ENCODE data around the gene ZDHHC3.

DNA sequence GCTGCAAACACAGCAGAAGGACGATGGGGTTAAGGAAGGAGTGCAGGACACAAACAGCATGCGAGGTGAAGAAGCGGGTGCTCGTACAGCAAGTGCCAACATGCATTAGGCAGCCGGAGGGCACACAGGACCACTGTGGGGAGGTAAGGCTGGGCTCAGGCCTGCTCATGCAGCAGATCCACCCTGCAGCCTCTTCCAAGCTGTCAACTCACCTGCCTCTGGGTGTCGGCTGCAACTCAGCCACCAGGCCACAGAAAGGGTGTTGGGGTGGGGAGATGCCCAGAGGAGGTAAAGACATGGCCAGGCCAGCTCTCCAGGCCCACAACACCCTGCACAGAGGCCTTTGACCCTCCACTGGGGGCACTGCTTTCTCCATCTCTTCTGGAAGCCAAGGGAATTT lies 57.4 kb downstream of the ZDHHC3 start:
- no peak for TF ChIP-seq E2F5 (CRISPR knock-in tag; IDR thresholded peaks at IDR 0.05)
- no peak for TF ChIP-seq NR3C1 (CRISPR knock-in tag; conservative IDR thresholded peaks at IDR 0.05; ENCODE audit: low read depth)
- no peak for TF ChIP-seq SP1 (CRISPR knock-in tag; conservative IDR thresholded peaks at IDR 0.05)
